ENCODE data around the gene TAF7L.

GRCh38 chrX:101231080-101231479, 60.1 kb downstream of the TAF7L start:
- TF ChIP-seq RAD21 (IDR thresholded peaks at IDR 0.05; ENCODE audit: low read depth), result no peak
- no peak for TF ChIP-seq EP300 (IDR thresholded peaks at IDR 0.05; ENCODE audit: borderline replicate concordance)
- TF ChIP-seq, protein P1, sequence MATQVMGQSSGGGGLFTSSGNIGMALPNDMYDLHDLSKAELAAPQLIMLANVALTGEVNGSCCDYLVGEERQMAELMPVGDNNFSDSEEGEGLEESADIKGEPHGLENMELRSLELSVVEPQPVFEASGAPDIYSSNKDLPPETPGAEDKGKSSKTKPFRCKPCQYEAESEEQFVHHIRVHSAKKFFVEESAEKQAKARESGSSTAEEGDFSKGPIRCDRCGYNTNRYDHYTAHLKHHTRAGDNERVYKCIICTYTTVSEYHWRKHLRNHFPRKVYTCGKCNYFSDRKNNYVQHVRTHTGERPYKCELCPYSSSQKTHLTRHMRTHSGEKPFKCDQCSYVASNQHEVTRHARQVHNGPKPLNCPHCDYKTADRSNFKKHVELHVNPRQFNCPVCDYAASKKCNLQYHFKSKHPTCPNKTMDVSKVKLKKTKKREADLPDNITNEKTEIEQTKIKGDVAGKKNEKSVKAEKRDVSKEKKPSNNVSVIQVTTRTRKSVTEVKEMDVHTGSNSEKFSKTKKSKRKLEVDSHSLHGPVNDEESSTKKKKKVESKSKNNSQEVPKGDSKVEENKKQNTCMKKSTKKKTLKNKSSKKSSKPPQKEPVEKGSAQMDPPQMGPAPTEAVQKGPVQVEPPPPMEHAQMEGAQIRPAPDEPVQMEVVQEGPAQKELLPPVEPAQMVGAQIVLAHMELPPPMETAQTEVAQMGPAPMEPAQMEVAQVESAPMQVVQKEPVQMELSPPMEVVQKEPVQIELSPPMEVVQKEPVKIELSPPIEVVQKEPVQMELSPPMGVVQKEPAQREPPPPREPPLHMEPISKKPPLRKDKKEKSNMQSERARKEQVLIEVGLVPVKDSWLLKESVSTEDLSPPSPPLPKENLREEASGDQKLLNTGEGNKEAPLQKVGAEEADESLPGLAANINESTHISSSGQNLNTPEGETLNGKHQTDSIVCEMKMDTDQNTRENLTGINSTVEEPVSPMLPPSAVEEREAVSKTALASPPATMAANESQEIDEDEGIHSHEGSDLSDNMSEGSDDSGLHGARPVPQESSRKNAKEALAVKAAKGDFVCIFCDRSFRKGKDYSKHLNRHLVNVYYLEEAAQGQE (IDR thresholded peaks at IDR 0.05; ENCODE audit: low read depth), result no peak
- TF ChIP-seq CREB1 (IDR thresholded peaks at IDR 0.05; ENCODE audit: low read depth), result no peak
